NB4 (cell line): ENCODE data around the gene FGF14.

Experiments
- CTCF ChIP-seq: IDR thresholded peaks from one replicate; pipeline ENCODE4 v1.5.1; 2012; ENCODE audit warnings: low read depth, low read length
- TF ChIP-seq, protein P1 (sequence below): IDR thresholded peaks from 2 replicates; pipeline ENCODE4 v1.6.1; 2011; ENCODE audit warnings: low read depth, low read length

DNA sequence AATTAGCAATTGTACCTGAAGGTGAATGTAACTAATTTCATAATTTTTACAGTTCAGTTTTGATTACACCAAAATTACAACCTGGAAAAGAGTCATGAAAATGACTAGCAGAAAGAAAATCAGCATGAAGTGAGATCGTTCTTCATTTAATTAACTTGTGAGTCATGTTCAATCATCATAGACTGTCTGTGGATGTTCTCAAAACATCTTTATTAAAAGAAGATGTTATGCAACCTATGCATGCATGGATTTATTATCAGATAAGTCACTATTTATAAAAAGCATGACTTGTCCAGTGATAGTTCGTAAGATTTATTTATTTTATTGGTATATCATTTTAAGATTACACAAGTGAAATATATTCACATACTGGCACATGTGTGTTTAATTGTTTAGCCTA, 703.4 kb downstream of the FGF14 start:
- TF ChIP-seq CTCF, result no peak
- TF ChIP-seq, protein P1, sequence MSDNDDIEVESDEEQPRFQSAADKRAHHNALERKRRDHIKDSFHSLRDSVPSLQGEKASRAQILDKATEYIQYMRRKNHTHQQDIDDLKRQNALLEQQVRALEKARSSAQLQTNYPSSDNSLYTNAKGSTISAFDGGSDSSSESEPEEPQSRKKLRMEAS, result no peak
